Loucy (cell line): ENCODE results near the gene SH3BGRL2.

Experiments used
- CTCF ChIP-seq: fragments of 200-600 bp; sonication (generic); conservative IDR thresholded peaks from 2 replicates; pipeline ENCODE4 v1.5.1; 2014; ENCODE audit warnings: mild to moderate bottlenecking, antibody characterized with exemption, low read length
- EZH2phosphoT487 ChIP-seq: fragments of 200-600 bp; IDR thresholded peaks from 2 replicates; pipeline ENCODE4 v1.6.1; 2018; ENCODE audit warnings: antibody characterized with exemption, mild to moderate bottlenecking, moderate library complexity, borderline replicate concordance

DNA sequence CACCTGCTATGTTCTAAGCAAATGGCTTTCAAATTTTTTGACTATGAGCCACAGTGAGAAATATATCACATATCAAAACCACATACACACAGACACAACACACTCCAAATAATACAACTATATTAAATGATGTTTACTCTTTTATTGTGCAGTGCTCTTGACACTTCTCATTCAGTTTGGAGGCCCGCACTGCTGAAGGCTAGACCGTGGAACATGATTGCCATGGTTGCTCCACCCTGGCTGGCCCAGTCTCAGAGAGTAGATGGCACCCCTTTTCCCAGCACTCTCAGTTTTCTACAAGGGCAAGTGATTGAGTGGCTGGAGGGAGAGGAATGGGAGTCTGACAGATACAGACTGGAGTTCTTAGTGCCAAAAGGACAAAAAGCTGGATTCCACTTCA lies 86.9 kb downstream of the SH3BGRL2 start:
- no peak for TF ChIP-seq CTCF
- TF ChIP-seq EZH2phosphoT487 = no peak
